NCI-H1436 treated with DMSO at 0.1 percent for 48 hours (cell line): ENCODE measurements around the gene SPINT2.

Experiments
- DNase-seq: peaks from one replicate; lab custom pipeline; 2025; lab: John Stamatoyannopoulos, UW

Gene SPINT2

DNA sequence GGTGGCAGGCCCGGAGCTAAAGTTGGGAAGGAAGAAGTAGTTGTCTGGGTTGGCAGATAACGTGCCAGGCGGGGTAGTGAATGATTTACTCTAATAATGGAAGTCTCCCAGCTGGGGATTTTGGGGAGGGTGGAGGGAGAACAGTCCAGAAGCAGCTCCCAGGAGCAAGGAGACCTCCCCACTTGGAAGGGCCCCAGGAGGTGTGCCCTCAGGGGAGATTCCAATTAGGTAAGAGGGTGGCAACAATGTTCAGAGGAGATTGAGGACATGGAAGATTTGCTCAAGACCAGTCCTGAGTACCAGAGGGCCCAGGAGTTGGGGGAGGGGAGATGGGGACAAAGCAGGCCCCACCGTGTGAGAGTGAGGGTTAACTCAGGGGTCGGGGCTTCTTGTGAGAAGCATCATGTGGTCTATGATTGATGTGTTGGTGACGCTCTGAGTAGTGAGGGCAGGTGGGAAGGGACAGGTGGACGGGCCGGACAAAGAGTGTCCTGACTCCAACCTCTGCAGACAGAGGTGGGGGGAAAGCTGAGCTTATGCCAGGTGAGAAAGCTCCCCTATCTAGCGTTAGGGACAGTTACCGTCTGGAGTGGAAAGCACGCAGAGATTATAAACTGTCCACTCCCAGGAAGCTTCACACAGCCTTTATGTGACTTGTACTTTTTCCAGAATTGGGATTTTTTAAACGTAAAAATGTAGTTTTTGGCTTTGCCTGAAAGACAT is 3.5 kb downstream of the SPINT2 start:
- no peak for DNase-seq

DNA sequence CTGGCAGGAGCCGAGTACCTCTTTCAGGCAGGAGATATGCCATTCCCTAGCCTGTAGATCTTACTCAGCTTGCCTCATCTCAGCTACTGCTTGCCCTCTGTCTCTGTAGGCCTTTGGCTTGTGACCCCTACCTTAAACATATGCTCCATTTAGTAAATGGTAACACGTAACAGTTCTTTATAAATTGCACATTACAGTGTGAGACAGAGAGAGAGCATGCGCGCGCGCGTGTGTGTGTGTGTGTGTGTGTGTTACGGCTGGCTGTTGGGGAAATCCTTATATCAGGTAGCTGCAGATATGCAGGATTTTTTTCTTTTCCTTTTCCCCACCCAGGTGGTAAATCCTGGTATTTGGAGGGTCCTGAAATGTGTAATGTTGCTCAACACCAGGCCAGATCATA is 4.2 kb downstream of the SPINT2 start:
- DNase-seq, result no peak

DNA sequence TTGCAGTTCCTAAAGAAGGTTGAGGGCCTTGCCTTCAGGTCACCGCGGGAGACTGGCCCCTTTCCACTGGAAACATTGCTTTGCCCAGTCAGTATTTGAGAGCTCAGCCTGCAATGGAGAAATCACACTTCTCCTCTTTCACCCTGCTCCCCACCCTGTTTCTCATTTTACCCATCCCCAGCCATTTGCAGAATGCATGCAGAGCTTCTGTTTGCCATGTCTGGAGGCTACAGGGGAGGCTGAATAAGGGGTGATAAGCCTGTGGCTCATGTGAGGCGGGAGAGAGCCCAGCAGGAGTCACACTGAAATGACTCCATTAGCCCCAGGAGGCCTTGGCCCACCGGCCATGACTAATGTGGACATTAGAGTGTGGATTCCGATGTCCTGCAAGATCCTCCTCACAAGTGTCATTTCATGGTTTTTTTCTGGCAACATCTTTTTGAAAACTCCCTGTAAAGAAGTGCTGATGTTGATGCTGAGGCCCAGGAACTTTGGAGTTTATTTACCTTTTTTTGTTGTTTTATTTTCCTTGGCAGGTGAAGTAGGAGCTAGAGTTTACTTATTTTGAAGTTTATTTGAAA is 6.3 kb downstream of the SPINT2 start:
- no peak for DNase-seq

DNA sequence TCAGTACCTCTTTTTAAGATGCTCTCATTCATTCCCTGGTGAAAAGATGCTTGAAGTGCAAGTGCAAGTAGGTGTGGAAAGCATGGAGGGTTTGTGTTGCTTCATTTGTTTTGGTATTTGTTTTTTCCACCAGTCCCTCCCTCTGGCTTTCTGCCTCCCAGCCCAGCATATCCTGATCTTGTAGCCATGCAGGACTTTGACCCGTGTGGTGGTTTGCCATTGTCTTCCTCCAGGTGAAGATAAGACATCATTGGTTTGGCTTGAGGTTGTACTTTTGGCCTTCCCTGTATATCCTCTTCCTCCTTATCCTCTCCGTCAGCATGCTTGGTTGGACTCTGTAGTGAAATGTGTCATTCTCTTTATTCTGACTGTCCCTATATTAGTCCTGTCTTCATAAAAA is 9.1 kb downstream of the SPINT2 start:
- DNase-seq, result no peak

DNA sequence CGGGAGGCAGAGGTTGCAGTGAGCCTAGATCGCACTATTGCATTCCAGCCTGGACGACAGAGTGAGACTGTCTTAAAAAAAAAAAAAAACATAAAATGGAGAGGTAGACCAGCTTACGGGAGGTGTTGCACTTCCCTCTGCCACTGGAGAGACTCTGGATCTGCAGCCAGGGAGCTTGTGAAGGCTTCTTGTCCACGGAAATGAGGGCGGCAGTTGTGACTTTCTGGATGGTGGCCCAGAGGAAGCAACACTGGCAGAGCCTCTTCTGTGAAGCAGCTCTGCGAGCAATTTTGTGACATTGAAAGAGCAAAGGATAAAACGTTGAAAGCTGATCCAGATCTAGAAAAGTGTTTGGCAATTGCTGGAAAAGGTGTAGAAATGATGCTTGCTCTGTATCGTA is 10.4 kb downstream of the SPINT2 start:
- no peak for DNase-seq

DNA sequence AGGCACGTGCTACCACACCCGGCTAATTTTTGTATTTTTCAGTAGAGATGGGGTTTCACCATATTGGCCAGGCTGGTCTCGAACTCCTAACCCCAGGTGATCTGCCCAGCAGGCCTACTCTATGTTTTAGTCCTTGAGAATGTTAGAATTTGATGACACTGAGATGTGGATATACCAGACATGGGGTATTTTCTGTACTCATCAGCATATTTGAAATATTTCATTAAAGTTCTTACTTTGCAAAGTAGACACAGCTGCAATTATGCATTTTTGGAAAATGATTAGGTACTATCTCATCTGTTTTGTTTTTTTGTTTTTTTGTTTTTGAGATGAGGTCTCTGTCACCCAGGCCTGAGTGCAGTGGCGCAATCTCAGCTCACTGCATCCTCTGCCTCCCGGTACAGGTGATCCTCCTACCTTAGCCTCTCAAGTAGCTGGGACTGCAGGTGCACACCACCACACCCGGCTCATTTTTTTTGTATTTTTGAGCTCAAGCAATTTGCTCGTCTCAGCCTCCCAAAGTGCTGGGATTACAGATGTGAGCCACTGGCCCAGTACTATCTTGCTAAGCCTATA is 12.7 kb downstream of the SPINT2 start:
- no peak for DNase-seq

DNA sequence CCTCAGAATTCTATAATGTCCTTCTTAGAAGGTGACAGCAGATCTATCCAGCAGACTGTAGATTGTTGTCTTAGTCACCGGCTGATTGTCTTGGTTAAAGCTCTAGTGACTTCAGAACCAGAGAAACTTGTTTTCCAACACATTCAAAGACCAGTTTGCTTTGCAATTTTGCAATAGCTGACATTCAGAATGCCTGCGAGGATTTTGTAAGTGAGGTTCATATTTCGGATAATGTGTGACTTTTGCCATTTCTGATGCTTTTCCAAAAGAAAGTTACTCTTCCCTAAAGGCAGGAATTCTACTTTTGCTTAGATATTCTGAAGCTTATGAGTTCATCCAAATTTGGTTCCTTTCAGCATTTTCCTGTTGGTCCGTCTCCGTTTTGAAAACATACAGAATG is 13.2 kb downstream of the SPINT2 start:
- DNase-seq, result no peak

DNA sequence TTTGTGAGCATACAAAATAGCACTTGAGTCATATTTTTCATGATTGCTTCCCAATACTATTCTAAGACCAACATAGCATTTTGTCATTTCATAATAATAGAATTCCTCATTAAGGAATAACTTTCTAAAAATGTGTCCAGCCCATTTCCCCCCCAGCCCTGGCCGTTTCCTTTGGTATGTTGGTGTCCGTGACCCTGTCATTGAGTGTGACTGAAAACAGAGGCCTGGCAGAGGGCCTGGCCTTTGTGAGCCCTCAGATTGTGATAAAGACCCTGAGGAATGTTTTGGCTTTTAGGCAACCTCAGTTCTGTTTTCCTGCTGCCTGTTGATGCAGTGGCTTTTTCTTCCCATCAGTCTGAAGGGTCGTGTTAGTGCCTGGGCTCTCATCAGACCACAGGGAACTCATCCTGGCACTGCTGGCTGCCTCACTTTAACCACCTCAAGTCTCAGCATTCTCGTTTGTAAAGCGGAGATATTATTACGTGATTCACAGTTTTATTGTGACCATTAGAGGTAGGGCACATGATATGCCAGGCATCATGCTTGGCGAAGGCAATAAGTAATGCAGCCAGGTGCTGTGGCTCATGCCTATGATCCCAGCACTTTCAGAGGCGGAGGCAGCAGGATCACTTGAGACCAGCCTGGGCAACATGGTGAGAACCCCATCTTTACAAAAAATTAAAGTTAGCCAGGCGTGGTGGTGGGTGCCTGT is 13.8 kb downstream of the SPINT2 start:
- no peak for DNase-seq

DNA sequence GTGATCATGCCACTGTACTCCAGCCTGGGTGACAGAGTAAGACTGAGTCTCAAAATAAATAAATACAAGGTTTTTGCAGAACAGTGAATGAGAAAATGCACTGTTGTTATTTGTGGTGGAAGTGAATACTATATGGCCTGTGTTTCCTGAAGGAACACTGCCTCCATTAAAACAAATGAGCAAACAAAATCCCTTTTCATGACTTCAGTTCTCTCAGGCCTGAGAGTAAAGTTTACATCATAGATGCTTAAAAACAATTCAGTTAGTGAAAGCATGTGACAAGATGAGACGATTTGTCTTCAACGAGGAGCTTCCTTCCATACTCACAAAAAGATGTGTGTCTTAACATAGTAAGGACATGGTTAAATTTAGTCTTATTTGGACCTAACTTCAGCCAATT is 14.4 kb downstream of the SPINT2 start:
- no peak for DNase-seq

DNA sequence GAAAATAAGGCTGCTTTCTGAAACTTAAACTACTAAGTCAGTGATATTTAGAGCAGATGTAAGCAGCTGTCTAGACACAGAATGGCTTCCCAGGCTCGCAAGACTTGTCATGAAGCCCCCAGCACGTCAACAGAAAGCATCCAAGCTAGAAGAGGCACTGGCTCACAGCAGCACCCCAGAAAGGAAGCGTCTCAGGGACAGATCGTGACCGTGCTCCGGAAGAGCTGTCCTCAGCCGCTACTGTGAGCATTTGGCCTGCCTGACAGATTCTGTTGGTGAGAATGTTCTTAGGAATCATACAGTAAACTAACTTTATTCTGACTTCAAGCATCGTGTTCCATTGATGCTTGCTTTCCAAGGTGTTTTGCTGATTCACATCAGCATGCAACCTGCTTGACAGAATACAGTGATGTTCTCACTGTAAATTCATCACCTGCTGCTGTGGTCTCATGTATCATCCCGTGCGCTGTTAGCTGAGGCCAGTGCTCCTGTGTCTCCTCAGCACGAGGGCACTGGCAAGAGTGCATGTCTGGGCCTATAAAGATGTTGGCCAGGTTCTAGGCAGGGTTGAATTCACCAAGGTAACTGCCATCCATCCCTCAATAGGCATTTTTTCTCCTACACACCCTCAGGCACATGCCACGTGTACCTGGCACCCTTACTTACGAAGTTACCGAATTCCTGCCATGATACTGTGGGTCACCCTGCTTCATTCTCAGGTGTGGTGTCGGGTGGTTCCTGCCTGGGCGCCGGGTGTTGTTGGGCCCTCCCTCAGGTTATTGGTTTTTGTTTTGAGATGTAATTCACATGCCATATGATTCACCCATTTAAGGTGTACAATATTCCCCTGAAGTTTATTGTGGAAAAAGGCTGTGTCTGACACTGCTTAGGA is 15.9 kb downstream of the SPINT2 start:
- DNase-seq, result no peak

DNA sequence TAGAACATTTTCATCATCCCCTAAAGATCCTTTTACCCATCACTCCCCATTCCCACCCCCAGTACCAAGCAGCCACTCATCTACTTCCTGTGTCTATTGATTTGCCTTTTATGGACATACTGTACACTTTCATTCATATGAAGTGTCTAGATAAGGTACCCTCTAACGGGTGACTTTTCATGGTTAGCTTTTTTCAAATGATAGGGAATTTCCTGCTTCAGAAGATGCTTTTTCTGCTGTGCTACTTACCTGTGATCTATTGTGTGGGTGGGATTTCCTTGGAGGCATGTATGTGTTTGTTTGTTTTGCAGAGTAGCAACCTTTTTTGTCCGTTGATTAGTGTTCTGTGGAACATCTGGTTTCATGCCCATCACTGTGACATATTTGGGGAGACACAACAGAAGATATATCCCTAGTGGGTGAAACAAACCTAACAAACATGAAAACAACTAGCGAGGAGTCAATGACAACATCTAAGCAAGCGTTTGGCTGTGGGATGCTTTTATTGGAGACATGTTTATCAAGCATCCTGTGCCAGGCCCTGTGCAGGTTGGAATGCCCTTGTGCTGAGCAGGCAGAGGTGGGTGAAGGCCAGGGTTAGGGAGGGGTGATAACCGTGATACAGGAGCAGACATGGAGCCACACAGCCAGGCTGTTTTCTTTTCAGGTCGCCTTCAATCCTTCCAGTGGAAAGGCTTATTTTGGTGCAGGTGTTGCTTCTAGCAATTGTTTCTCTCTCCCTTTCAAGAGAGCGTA is 17.6 kb downstream of the SPINT2 start:
- no peak for DNase-seq

DNA sequence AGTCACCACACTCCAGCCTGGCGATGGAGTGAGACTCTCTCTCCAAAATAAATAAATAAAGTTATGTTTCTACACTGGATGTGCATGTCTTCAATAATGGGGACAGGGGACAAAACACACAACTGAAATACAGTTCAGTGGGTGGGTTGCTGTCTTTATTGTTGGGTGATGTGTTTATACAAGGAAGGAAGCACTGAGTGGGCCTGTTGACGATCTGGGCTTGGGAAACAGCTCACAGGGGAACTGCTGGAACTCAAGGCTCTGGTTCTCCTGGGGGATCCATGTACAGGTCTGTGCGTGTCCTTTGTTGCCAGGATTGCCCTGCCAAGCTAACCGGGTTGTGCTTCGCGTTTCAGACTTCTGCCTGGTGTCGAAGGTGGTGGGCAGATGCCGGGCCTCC is 18.9 kb downstream of the SPINT2 start:
- no peak for DNase-seq

DNA sequence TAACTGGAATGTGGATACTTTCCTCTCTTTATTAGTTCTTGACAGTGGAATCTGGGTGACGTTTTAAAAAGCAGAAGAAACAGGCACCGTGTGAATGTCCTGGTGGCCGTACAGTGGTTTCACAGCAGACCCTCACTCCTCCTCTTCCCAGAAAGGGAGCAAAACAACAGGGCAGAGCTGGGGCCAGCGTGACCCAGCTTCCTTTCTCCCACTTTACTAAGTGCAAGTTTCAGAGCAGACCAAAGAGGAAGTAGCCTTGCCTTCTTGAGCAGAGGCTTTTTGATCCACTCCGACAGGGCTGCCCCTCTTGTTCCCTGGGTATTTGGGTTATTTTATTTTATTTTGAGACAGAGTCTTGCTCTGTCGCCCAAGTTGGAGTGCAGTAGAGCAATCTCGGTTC is 20.0 kb downstream of the SPINT2 start:
- DNase-seq, result no peak

DNA sequence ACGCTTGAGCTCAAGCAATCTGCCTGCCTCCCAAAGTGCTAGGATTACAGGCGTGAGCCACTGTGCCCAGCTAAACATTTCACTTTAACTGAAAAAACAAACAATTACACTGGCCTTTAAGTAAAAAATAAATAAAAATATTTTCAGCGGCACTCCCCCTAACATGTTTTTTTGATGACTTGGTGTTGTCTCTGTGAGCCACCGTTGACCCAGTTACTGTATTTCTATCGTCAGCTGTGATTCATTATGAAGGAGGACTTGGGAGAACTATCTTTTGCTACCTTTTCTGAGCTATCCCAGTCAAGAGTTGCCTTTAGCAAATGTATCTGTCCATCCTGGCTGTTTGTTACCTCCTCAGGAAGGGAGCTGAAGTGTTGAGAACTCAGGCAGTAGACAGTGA is 21.2 kb downstream of the SPINT2 start:
- DNase-seq, result no peak

DNA sequence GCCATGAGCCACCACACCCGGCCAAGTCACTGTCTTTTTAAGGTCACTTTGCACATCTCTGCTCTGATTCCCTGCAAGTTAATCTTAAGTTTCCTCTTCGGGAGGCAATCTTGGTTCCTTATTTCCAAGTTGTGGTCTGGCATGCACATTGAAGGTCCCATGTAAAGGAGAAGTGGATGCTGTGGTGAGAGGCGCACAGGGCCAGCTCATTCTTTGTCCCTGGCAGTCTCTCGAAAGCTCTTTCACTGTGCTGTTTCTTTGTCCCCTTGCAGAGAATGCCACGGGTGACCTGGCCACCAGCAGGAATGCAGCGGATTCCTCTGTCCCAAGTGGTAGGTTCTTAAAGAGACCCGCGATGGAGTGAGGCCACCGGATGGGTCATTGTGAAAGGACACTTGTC is 23.2 kb downstream of the SPINT2 start:
- no peak for DNase-seq

DNA sequence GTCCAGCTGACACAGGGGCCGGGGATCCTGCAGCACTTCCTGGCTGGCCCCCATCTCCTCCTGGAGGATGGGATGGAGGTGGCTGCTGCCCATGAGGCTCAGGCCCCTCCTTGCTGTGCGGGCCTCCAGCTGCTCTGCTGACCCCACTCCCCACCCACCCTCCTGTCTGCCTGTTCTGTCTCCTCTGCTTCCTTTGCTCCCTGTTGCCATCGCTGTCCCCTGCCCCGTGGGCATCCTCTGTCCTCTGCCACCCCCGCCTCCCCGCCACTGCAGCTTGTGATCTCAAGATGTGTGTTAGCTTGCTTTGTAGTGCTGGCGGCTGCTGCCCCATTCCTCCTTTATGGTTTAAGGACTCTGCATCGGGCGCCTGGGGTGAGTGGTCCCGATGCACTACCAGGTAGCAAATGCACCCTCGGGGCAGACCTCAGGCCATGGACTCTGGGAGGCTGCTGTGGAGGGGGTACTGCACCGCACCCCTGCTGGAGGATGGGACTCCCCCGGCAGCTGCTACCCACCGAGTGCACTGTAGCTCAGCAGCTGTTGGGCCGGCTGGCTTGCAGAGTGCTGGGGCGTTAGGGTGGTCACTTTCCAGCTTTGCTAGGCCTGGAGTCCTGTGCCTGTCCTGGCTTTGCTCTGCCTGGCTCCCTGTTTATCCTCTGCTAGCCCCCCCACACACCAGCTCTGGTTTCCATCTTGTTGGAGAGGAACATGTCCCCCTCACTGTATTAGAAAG is 23.9 kb downstream of the SPINT2 start:
- no peak for DNase-seq

DNA sequence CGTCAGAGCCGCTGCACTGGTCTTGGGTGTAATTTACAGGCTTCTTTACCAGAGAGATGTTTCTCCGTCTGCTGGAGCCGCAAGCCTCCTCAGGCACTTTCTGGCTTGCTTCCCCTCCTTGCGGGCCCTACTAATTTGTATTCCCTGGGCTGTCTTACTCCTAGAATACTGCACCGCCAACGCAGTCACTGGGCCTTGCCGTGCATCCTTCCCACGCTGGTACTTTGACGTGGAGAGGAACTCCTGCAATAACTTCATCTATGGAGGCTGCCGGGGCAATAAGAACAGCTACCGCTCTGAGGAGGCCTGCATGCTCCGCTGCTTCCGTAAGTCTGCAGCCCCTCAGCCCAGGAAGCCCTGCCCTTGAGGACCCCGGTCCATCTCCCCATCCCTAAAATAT is 25.6 kb downstream of the SPINT2 start:
- DNase-seq, result no peak

DNA sequence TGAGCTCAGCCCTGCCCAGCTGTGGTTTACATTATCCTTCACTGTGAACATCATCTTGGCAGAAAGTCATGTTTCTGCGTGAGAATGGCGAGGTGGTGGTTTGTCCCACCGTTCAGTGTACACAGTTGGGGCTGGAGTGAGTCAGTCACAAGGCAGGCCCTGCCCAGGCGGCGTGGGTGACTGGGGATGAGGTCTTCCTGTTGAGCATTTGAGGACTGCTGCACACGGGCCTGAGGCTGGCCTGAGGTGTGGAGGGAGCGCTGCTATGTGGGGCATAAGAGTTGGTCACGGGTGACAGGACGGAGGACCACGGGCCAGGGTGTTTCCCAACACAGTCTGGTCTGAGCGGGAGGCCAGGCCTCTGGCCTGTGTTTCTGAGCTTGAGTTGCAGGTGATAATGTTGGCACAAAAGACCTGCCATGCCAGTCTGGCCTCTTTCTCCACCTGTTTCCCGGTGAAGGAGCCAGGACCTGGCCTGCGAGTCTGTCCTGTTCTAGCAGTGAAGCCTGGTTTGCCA is 26.3 kb downstream of the SPINT2 start:
- DNase-seq, result no peak

DNA sequence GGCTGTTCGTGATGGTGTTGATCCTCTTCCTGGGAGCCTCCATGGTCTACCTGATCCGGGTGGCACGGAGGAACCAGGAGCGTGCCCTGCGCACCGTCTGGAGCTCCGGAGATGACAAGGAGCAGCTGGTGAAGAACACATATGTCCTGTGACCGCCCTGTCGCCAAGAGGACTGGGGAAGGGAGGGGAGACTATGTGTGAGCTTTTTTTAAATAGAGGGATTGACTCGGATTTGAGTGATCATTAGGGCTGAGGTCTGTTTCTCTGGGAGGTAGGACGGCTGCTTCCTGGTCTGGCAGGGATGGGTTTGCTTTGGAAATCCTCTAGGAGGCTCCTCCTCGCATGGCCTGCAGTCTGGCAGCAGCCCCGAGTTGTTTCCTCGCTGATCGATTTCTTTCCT is 27.5 kb downstream of the SPINT2 start:
- DNase-seq, result no peak

DNA sequence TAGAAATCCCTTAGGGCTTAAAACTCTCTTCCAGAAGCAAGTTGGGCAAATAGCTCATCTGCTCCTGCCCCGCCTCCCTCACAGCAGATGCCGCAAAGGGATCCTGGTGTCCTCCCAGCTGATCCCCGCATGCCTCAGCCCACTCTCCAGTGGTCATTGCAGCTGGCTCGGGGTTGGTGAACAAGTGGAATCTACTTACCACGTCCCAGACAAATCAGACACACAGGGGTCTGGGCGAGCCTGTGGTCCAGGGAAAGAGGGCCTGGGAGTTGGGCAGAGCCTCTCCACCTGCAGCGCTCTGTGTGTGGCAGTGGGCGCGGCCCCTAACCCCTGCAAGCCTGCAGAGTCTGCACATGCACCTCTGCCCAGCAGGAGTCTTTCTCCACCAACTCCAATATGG is 28.9 kb downstream of the SPINT2 start:
- no peak for DNase-seq

DNA sequence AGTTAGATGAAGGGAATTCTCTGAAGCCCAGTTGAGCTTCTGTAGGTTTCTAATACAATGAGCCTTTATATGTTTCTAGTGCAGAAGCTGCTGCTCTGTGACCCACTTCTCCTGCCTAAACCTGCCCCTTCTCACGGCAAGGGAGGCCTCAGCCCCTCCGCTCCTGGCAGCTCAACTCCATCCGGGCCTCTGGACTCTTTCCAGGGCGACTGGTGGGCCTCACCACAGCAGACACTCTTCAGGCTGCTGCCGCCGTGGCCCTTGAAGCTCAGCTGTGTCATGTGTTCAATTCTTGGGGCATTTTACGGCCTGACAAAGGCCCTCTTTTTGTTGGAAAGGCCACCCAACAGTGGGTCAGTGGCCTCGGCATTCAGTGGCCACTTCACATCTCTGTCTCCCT is 29.7 kb downstream of the SPINT2 start:
- no peak for DNase-seq
